ENCODE data around the gene FOXO6. TPM values are rescaled to one million over a fixed set of nuclear protein-coding genes. Genes with fewer than 3 reads are reported as not detected.

Gene FOXO6
- total and polyA plus RNA-seq, 2 donors from 2014 or later: 0.47 to 1.0 TPM

DNA sequence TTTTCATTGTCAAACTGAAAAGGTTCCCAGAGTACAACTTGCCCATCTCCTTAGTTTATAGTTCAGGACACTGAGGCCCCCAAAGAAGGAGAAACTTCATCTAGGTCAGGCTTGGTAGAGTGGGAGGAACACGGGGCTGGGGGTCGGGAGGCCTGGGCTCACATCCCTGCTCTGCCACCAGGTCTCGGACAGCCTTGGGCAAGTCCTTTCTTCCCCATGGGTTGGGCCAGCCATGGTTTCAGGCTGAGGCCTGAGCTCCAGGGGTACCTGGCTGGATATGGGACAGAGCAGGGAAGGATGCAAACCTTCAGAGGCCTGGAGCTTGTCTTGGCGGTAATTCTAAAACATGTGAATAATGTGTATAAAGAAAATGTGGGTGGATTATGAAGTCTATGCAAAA, 17.0 kb downstream of the FOXO6 start:
- Histone ChIP-seq H3K4me3 (ENCODE audit: low read length in 3 of 3) (no peak overlapping the region), H3K27ac (ENCODE audit: low read depth in 2 of 2, low read length in 2 of 2) (no peak overlapping the region), H3K4me1 (ENCODE audit: control insufficient read depth in 2 of 3, insufficient read depth in 2 of 3, low read depth in 1 of 3, low read length in 3 of 3) (peaks cover 0 to 16% (median 11%) of the 10 kb centered on the region in 3 donors), H3K9ac (ENCODE audit: low read length in 3 of 3) (no peak overlapping the region), H3K9me3 (ENCODE audit: control insufficient read depth in 2 of 3, insufficient read depth in 1 of 3, low read length in 3 of 3) (no peaks in the 10 kb centered on the region), H3K27me3 (ENCODE audit: control insufficient read depth, insufficient read depth, low read length) (no peaks in the 10 kb centered on the region), H3K36me3 (ENCODE audit: control insufficient read depth in 2 of 3, insufficient read depth in 3 of 3, low read length in 3 of 3) (no peaks in the 10 kb centered on the region)
- DNase-seq (no peak), FAIRE-seq (no peak)
- TF ChIP-seq CTCF (IDR thresholded peaks at IDR 0.05; ENCODE audit: borderline replicate concordance, extremely low read depth, insufficient read depth): no peak
- intact Hi-C loops (cut with DNase I): no loop called here

- Histone ChIP-seq H3K27me3 (ENCODE audit: control insufficient read depth, insufficient read depth, low read length) (peaks cover 6% of the 10 kb centered on the region), H3K36me3 (ENCODE audit: control insufficient read depth in 2 of 3, insufficient read depth in 3 of 3, low read length in 3 of 3) (no peaks in the 10 kb centered on the region), H3K4me1 (ENCODE audit: control insufficient read depth in 2 of 3, insufficient read depth in 2 of 3, low read depth in 1 of 3, low read length in 3 of 3) (peaks cover 0 to 16% (median 11%) of the 10 kb centered on the region in 3 donors), H3K4me3 (ENCODE audit: low read length in 3 of 3) (no peak overlapping the region), H3K9me3 (ENCODE audit: control insufficient read depth in 2 of 3, insufficient read depth in 1 of 3, low read length in 3 of 3) (no peaks in the 10 kb centered on the region), H3K9ac (ENCODE audit: low read length in 3 of 3) (no peak overlapping the region), H3K27ac (ENCODE audit: low read depth in 2 of 2, low read length in 2 of 2) (no peak overlapping the region)
- intact Hi-C loops (cut with DNase I): no loop called here
- FAIRE-seq (no peak), DNase-seq (no peak)
- TF ChIP-seq CTCF (IDR thresholded peaks at IDR 0.05; ENCODE audit: borderline replicate concordance, extremely low read depth, insufficient read depth): no peak
Measured at GRCh38 chr1:41378999-41379737, 17.9 kb downstream of the FOXO6 start.

- Histone ChIP-seq H3K4me3 (ENCODE audit: low read length in 3 of 3) (no peak overlapping the region), H3K4me1 (ENCODE audit: control insufficient read depth in 2 of 3, insufficient read depth in 2 of 3, low read depth in 1 of 3, low read length in 3 of 3) (peaks cover 0 to 14% (median 7%) of the 10 kb centered on the region in 3 donors), H3K36me3 (ENCODE audit: control insufficient read depth in 2 of 3, insufficient read depth in 3 of 3, low read length in 3 of 3) (no peaks in the 10 kb centered on the region), H3K27ac (ENCODE audit: low read depth in 2 of 2, low read length in 2 of 2) (no peak overlapping the region), H3K27me3 (ENCODE audit: control insufficient read depth, insufficient read depth, low read length) (peaks cover 9% of the 10 kb centered on the region), H3K9ac (ENCODE audit: low read length in 3 of 3) (no peak overlapping the region), H3K9me3 (ENCODE audit: control insufficient read depth in 2 of 3, insufficient read depth in 1 of 3, low read length in 3 of 3) (no peaks in the 10 kb centered on the region)
- no peak for TF ChIP-seq CTCF (IDR thresholded peaks at IDR 0.05; ENCODE audit: borderline replicate concordance, extremely low read depth, insufficient read depth)
- DNase-seq: no peak
- intact Hi-C loops (cut with DNase I): no loop called here
- no peak for FAIRE-seq
Measured at GRCh38 chr1:41379738-41380130, 18.5 kb downstream of the FOXO6 start.

Data from kidney (tissue), 14 donors.